Peyer's patch (tissue), 4 donors: Measurements from ENCODE around the gene LMF1. TPM values are rescaled to one million over a fixed set of nuclear protein-coding genes. Genes with fewer than 3 reads are reported as not detected.
A peak's percentile ranks its signal among the peaks of the same experiment; 100 is the strongest.

Experiments used
- DNase-seq, 3 donors: peaks; one replicate each; pipeline ENCODE4 v3.0.0-alpha.2; 2017 to 2019
- H3K27ac ChIP-seq, 4 donors: fragments of 200-600 bp; sonication (generic); one replicate each; pipeline ENCODE4 v1.5.1; 2016 to 2019
- H3K27me3 ChIP-seq, 2 donors: fragments of 200-600 bp; sonication (generic); one replicate each; pipeline ENCODE4 v1.5.1; 2019
- H3K36me3 ChIP-seq, 3 donors: fragments of 200-600 bp; sonication (generic); one replicate each; pipeline ENCODE4 v1.5.1; 2016 to 2019
- H3K4me1 ChIP-seq, 4 donors: fragments of 200-600 bp; sonication (generic); one replicate each; pipeline ENCODE4 v1.5.1; 2016 to 2019
- H3K4me3 ChIP-seq, 4 donors: fragments of 200-600 bp; sonication (generic); 1 replicate in 3 of 4; 2 replicates in 1 of 4; pipeline ENCODE4 v1.5.1; 2016 to 2019; ENCODE audit warnings: mild to moderate bottlenecking in 1 of 4
- H3K9me3 ChIP-seq, 4 donors: fragments of 200-600 bp; sonication (generic); one replicate each; pipeline ENCODE4 v1.5.1; 2016 to 2019; ENCODE audit warnings: mild to moderate bottlenecking in 1 of 4
- CTCF ChIP-seq, 6 experiments: fragments of 450-650 bp in 4 of 6; fragments of 200-600 bp in 2 of 6; sonication (generic) in 1 of 6; IDR thresholded peaks; one replicate each; pipeline ENCODE4 v1.5.1; 2017 to 2019; ENCODE audit warnings: antibody characterized with exemption in 6 of 6, mild to moderate bottlenecking in 3 of 6, moderate library complexity in 1 of 6
- POLR2A ChIP-seq, 2 donors: fragments of 450-650 bp; IDR thresholded peaks; one replicate each; pipeline ENCODE4 v1.5.1; 2017; ENCODE audit warnings: antibody characterized with exemption in 2 of 2, mild to moderate bottlenecking in 2 of 2, moderate library complexity in 2 of 2
- total RNA-seq, 4 donors: library from RNA; depleted of rRNA; stranded (reverse); fragments of >200 nt; gene quantifications; one replicate each; pipeline ENCODE4 v1.1.0, GENCODE V29; 2016

Gene LMF1
- total RNA-seq, 4 donors from 2014 or later: 16.3 to 85.4 (median 54.6) TPM

DNA sequence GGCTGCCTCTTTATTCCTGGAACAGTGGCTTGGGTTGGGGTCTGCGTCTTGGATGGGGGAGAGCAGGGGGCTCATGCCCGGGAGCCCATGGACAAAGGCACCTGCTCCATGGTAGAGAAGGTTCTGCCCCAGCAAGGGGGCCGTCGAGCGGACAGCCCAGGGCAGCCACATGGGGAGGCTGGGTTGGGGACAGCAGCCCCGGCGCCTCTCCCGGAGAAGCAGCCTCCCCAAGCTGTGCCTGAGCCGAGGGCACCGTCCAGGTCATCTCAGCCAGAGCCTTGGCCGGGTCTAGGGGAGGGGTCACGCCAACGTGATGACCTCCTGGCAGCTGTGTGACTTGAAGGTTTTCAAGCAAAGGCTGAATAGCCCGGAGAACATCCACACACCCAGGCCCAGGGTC, 137.4 kb downstream of the LMF1 start:
- H3K9me3 ChIP-seq: peaks cover 0 to 16% (median 0%) of the 10 kb centered on the region in 4 donors

GRCh38 chr16:832652-833336, 138.0 kb downstream of the LMF1 start:
- peaks cover 0 to 16% (median 0%) of the 10 kb centered on the region in 4 donors for H3K9me3 ChIP-seq
- peak in 1 of 3 donors; percentile 63 for DNase-seq
- TF ChIP-seq POLR2A (IDR thresholded peaks at IDR 0.05) (no peak), CTCF (IDR thresholded peaks at IDR 0.05) (no peak)

More for the DNA sequence above, 137.4 kb downstream of the LMF1 start:
- Histone ChIP-seq H3K4me1 (peaks cover 0 to 17% (median 0%) of the 10 kb centered on the region in 4 donors), H3K27ac (no peak overlapping the region), H3K27me3 (no peaks in the 10 kb centered on the region), H3K4me3 (no peak overlapping the region), H3K36me3 (no peaks in the 10 kb centered on the region)
- TF ChIP-seq POLR2A (IDR thresholded peaks at IDR 0.05): no peak
- no peak for TF ChIP-seq CTCF (IDR thresholded peaks at IDR 0.05)
- DNase-seq: no peak

DNA sequence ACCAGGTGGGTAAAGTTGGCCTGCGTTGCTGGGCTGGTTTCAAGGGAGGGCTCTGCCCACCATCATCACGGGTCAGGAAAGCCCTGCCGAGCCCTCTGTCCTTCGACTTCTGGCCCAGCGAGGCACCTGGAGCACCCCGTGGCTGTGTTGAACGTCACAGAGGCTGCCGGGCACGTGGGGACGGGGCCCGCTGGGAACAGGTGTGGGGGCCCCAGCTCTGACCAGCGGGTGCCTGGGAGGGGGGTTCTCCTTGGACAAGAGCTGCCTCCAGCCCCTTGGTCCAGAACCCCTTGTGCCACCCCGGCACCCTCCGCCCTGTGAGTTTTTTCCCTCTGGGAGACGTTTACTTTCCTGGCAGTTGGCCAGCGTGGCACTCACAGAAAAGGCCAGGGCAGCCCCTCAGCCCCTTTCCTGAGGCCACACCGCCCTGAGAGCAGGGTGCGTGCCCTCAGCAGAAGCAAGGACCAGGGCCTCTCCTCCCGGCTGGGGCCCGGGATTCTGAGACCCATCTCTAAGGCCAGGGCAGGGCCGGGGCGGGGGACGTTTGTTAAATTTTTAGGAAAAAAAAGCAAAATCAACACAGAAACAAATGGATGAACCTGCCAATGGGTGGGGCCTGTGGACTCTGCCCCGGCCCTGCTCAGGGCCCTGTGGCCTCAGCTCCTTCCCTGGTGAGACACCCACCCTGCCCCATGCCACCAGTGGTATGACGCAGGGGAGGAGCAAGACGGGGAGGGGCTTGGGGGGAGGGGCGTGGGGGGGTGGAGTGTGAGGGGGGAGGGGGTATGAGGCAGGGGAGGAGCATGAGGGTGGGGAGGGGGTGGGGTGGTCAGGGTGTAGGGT, 139.0 kb downstream of the LMF1 start:
- H3K4me1 ChIP-seq: peaks cover 0 to 17% (median 0%) of the 10 kb centered on the region in 4 donors
- no peaks in the 10 kb centered on the region for H3K27me3 ChIP-seq
- peaks cover 0 to 12% (median 0%) of the 10 kb centered on the region in 4 donors for H3K9me3 ChIP-seq
- TF ChIP-seq CTCF (IDR thresholded peaks at IDR 0.05): no peak
- TF ChIP-seq POLR2A (IDR thresholded peaks at IDR 0.05): no peak
- no peak for DNase-seq
- no peaks in the 10 kb centered on the region for H3K36me3 ChIP-seq
- no peak overlapping the region for H3K27ac ChIP-seq
- H3K4me3 ChIP-seq: no peak overlapping the region

More at GRCh38 chr16:832652-833336, 138.0 kb downstream of the LMF1 start:
- Histone ChIP-seq H3K27me3 (no peaks in the 10 kb centered on the region), H3K27ac (no peak overlapping the region), H3K4me3 (no peak overlapping the region), H3K36me3 (no peaks in the 10 kb centered on the region), H3K4me1 (peaks cover 0 to 17% (median 0%) of the 10 kb centered on the region in 4 donors)

DNA sequence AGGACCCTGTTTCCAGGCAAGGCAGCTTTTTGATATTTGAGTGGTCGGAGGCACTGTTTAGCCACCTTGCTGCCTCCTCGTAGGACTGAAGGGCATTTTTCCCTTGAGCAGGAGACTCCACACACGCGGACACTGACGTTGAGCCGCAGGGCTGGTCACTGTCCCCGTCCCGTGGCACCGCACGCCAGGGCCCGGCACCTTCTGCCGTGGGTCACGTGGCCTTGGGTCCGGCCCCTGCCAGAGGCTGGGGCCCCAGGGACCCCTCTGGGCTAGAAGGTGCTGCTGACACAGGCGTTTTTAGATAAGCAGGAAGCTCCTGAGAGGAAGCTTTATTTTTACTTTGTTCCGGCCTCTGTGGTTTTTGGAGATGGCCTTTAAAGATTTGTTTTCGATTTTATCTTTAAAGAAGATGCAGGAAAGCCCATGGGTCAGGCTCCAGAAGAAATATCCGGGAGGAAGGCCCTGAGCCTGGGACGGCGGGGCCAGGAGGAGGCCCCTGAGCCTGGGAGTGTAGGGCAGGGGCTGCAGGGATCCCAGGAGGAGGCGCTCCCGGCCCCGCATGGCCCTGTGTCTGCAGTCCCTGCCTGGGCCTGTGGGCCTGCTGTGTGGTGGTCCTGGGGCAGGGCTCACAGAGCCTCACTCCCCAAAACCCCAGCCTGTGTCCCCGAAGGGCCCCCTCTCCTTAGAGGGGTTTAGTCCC, 139.8 kb downstream of the LMF1 start:
- no peak overlapping the region for H3K4me3 ChIP-seq
- peaks cover 0 to 17% (median 0%) of the 10 kb centered on the region in 4 donors for H3K4me1 ChIP-seq
- H3K9me3 ChIP-seq: peaks cover 0 to 4% (median 0%) of the 10 kb centered on the region in 4 donors
- DNase-seq: no peak
- H3K27ac ChIP-seq: no peak overlapping the region
- H3K36me3 ChIP-seq: no peaks in the 10 kb centered on the region
- H3K27me3 ChIP-seq: no peaks in the 10 kb centered on the region
- TF ChIP-seq CTCF (IDR thresholded peaks at IDR 0.05) (no peak), POLR2A (IDR thresholded peaks at IDR 0.05) (no peak)

GRCh38 chr16:830107-830870, 140.5 kb downstream of the LMF1 start:
- Histone ChIP-seq H3K27me3 (no peaks in the 10 kb centered on the region), H3K4me1 (peaks cover 0 to 17% (median 0%) of the 10 kb centered on the region in 4 donors), H3K9me3 (no peaks in the 10 kb centered on the region), H3K4me3 (no peak overlapping the region), H3K36me3 (no peaks in the 10 kb centered on the region), H3K27ac (no peak overlapping the region)
- no peak for TF ChIP-seq CTCF (IDR thresholded peaks at IDR 0.05)
- TF ChIP-seq POLR2A (IDR thresholded peaks at IDR 0.05): no peak
- no peak for DNase-seq
